Osteoblast (primary cell): ENCODE data around the gene STK32C. TPM values are rescaled to one million over a fixed set of nuclear protein-coding genes. Genes with fewer than 3 reads are reported as not detected.

ENCODE experiments used
- DNase-seq: peaks from one replicate; pipeline ENCODE4 v3.0.0; 2011; ENCODE audit warnings: low spot score, mixed read lengths; ENCODE audit not compliant: insufficient read length; ENCODE audit errors: missing footprints
- H2AFZ ChIP-seq: 2 replicates; pipeline ENCODE4 v1.6.0; 2011; ENCODE audit warnings: mild to moderate bottlenecking, low read length
- H3K27ac ChIP-seq: 2 replicates; pipeline ENCODE4 v1.5.1; 2011; ENCODE audit warnings: mild to moderate bottlenecking, low read depth, low read length, moderate library complexity
- H3K27me3 ChIP-seq: 2 replicates; pipeline ENCODE4 v1.6.0; 2012; ENCODE audit warnings: mild to moderate bottlenecking, control low read depth, inconsistent platforms, low read length, moderate library complexity; ENCODE audit not compliant: insufficient read depth
- H3K36me3 ChIP-seq: 2 replicates; pipeline ENCODE4 v1.5.1; 2011; ENCODE audit warnings: mild to moderate bottlenecking, low read length, control low read depth, moderate library complexity; ENCODE audit not compliant: insufficient read depth
- H3K4me1 ChIP-seq: 2 replicates; pipeline ENCODE4 v1.5.1; 2011; ENCODE audit warnings: mild to moderate bottlenecking, low read length, control low read depth, moderate library complexity; ENCODE audit not compliant: insufficient read depth
- H3K4me2 ChIP-seq: 2 replicates; pipeline ENCODE4 v1.6.0; 2011; ENCODE audit warnings: mild to moderate bottlenecking, low read length; ENCODE audit not compliant: insufficient read depth
- H3K4me3 ChIP-seq: fragments of 200-600 bp; sonication (generic); 3 replicates; pipeline ENCODE4 v1.5.1; 2012; ENCODE audit warnings: mild to moderate bottlenecking, low read length, inconsistent platforms; ENCODE audit not compliant: insufficient read depth
- H3K79me2 ChIP-seq: 2 replicates; pipeline ENCODE4 v1.6.0; 2012; ENCODE audit warnings: mild to moderate bottlenecking, low read length, control low read depth, inconsistent platforms; ENCODE audit not compliant: insufficient read depth
- H3K9me3 ChIP-seq: 2 replicates; pipeline ENCODE4 v1.5.1; 2011; ENCODE audit warnings: low read depth, low read length, control low read depth
- H4K20me1 ChIP-seq: 2 replicates; pipeline ENCODE4 v1.6.0; 2012; ENCODE audit warnings: mild to moderate bottlenecking, low read length, control low read depth; ENCODE audit not compliant: insufficient read depth
- CTCF ChIP-seq: IDR thresholded peaks from 2 replicates; pipeline ENCODE4 v1.5.1; 2011; ENCODE audit warnings: mild to moderate bottlenecking, low read depth, low read length, moderate library complexity; ENCODE audit errors: extremely low read depth
- total RNA-seq: library from RNA; depleted of rRNA; stranded (reverse); fragments of >200 nt; gene quantifications from 2 replicates; pipeline ENCODE4 v1.2.3, GENCODE V29; 2012

Gene STK32C
- total RNA-seq, 1 donor, result 14.5 TPM

- peak; percentile 87 for DNase-seq
- Histone ChIP-seq H2AFZ (no peak overlapping the region), H3K4me1 (no peaks in the 10 kb centered on the region), H3K4me3 (no peak overlapping the region), H3K4me2 (no peak overlapping the region), H4K20me1 (peaks cover 3% of the 10 kb centered on the region), H3K27me3 (no peaks in the 10 kb centered on the region), H3K79me2 (no peaks in the 10 kb centered on the region), H3K9me3 (no peaks in the 10 kb centered on the region), H3K36me3 (no peaks in the 10 kb centered on the region), H3K27ac (no peak overlapping the region)
- TF ChIP-seq CTCF, result no peak
These were observed 52.0 kb downstream of the STK32C start for GRCh38 chr10:132255489-132256344.

- H3K4me3 ChIP-seq, result no peak overlapping the region
- H3K36me3 ChIP-seq, result no peaks in the 10 kb centered on the region
- peaks cover 3% of the 10 kb centered on the region for H4K20me1 ChIP-seq
- no peaks in the 10 kb centered on the region for H3K4me1 ChIP-seq
- H3K27me3 ChIP-seq, result no peaks in the 10 kb centered on the region
- no peak overlapping the region for H2AFZ ChIP-seq
- H3K79me2 ChIP-seq, result no peaks in the 10 kb centered on the region
- H3K9me3 ChIP-seq, result no peaks in the 10 kb centered on the region
- no peak for TF ChIP-seq CTCF
- no peak overlapping the region for H3K4me2 ChIP-seq
- DNase-seq, result no peak
- H3K27ac ChIP-seq, result no peak overlapping the region
These were observed 52.9 kb downstream of the STK32C start for GRCh38 chr10:132254841-132255240.

- Histone ChIP-seq H3K27ac (no peak overlapping the region), H2AFZ (no peak overlapping the region), H3K9me3 (no peaks in the 10 kb centered on the region), H3K4me2 (no peak overlapping the region), H3K4me3 (no peak overlapping the region), H3K4me1 (no peaks in the 10 kb centered on the region), H4K20me1 (peaks cover 3% of the 10 kb centered on the region), H3K36me3 (no peaks in the 10 kb centered on the region), H3K27me3 (no peaks in the 10 kb centered on the region), H3K79me2 (no peaks in the 10 kb centered on the region)
- TF ChIP-seq CTCF, result no peak
- DNase-seq, result no peak
These were observed 54.6 kb downstream of the STK32C start for GRCh38 chr10:132253092-132253687.

GRCh38 chr10:132252412-132252811, 55.3 kb downstream of the STK32C start:
- Histone ChIP-seq H3K4me3 (no peak overlapping the region), H3K4me2 (no peak overlapping the region), H3K27ac (no peak overlapping the region), H3K36me3 (no peaks in the 10 kb centered on the region), H3K79me2 (no peaks in the 10 kb centered on the region), H3K27me3 (no peaks in the 10 kb centered on the region), H2AFZ (no peak overlapping the region), H4K20me1 (peaks cover 3% of the 10 kb centered on the region), H3K4me1 (no peaks in the 10 kb centered on the region), H3K9me3 (no peaks in the 10 kb centered on the region)
- DNase-seq, result no peak
- TF ChIP-seq CTCF, result peak; percentile 6
